HEK293T (cell line): ENCODE results near the gene KLC3.

Experiments
- FOXA1 ChIP-seq: fragments of 450-650 bp; IDR thresholded peaks from 2 replicates; pipeline ENCODE4 v1.6.1; 2016; ENCODE audit warnings: mild to moderate bottlenecking
- FOXM1 ChIP-seq: fragments of 450-650 bp; IDR thresholded peaks from 2 replicates; pipeline ENCODE4 v1.6.1; 2017; ENCODE audit warnings: mild to moderate bottlenecking, borderline replicate concordance
- PKNOX1 ChIP-seq: fragments of 450-650 bp; IDR thresholded peaks from 2 replicates; pipeline ENCODE4 v1.6.1; 2016
- SP1 ChIP-seq: fragments of 450-650 bp; IDR thresholded peaks from 2 replicates; pipeline ENCODE4 v1.6.1; 2017
- TARDBP ChIP-seq: fragments of 450-650 bp; IDR thresholded peaks from 2 replicates; pipeline ENCODE4 v1.6.1; 2016

GRCh38 chr19:45347570-45348366 lies 7.2 kb downstream of the KLC3 start:
- TF ChIP-seq SP1 = no peak
- no peak for TF ChIP-seq PKNOX1
- no peak for TF ChIP-seq FOXM1
- TF ChIP-seq TARDBP = no peak
- no peak for TF ChIP-seq FOXA1
